Measurements from ENCODE around the gene GPR65.

DNA sequence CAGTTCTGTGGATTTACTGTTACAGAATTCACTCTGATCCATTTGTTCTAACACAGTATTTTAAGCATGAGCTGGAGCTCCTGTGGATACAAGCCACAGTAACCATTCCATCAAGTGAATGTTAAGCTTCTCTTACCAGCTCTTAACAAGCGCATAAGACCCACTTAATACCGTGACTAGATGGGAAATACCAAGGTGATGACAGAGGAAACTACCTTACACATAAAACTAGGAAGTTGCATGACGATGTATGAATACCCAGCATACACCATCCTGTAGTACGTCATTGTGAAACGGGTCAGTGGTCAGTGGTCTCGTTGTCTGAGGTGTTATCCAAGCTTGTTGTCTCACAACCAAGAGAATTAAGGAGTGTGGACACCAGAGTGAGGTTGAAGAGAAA lies 10.0 kb upstream of the GPR65 start:
- TF ChIP-seq, protein P1, sequence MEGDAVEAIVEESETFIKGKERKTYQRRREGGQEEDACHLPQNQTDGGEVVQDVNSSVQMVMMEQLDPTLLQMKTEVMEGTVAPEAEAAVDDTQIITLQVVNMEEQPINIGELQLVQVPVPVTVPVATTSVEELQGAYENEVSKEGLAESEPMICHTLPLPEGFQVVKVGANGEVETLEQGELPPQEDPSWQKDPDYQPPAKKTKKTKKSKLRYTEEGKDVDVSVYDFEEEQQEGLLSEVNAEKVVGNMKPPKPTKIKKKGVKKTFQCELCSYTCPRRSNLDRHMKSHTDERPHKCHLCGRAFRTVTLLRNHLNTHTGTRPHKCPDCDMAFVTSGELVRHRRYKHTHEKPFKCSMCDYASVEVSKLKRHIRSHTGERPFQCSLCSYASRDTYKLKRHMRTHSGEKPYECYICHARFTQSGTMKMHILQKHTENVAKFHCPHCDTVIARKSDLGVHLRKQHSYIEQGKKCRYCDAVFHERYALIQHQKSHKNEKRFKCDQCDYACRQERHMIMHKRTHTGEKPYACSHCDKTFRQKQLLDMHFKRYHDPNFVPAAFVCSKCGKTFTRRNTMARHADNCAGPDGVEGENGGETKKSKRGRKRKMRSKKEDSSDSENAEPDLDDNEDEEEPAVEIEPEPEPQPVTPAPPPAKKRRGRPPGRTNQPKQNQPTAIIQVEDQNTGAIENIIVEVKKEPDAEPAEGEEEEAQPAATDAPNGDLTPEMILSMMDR (IDR thresholded peaks at IDR 0.05) = no peak
- TF ChIP-seq EZH2 (IDR thresholded peaks at IDR 0.05; ENCODE audit: borderline replicate concordance, insufficient read depth, low read depth, low read length, poor library complexity, severe bottlenecking) = no peak

All from B cell (primary cell).